Hypothalamus (tissue), 51 donors: ENCODE results near the gene VWA5B1.

ENCODE experiments used
- DNase-seq, 51 donors: peaks; one replicate each; lab custom pipeline; 2025; lab: John Stamatoyannopoulos, UW

VWA5B1 gene

GRCh38 chr1:20365421-20366055 lies 74.9 kb downstream of the VWA5B1 start:
- DNase-seq = no peak

- DNase-seq = peak in 3 of 51 donors; percentile 13 to 19 (median 16)
Observed at GRCh38 chr1:20366056-20366462, 75.4 kb downstream of the VWA5B1 start.

- DNase-seq = peak in 5 of 51 donors; percentile 11 to 44 (median 19)
Observed at GRCh38 chr1:20366463-20367115, 75.9 kb downstream of the VWA5B1 start.

GRCh38 chr1:20367116-20367585 lies 76.5 kb downstream of the VWA5B1 start:
- peak in 30 of 51 donors; percentile 10 to 68 (median 25) for DNase-seq

- DNase-seq = no peak
Observed at GRCh38 chr1:20367626-20368025, 77.0 kb downstream of the VWA5B1 start.

- DNase-seq = no peak
Observed at GRCh38 chr1:20368866-20369470, 78.3 kb downstream of the VWA5B1 start.

- DNase-seq = no peak
Observed at GRCh38 chr1:20370698-20371097, 80.0 kb downstream of the VWA5B1 start.

GRCh38 chr1:20371411-20371810 lies 80.7 kb downstream of the VWA5B1 start:
- DNase-seq = no peak

- no peak for DNase-seq
Observed at GRCh38 chr1:20371883-20372282, 81.2 kb downstream of the VWA5B1 start.

- no peak for DNase-seq
Observed at GRCh38 chr1:20372676-20373075, 82.0 kb downstream of the VWA5B1 start.

- peak in 1 of 51 donors; percentile 44 for DNase-seq
Observed at GRCh38 chr1:20373286-20373685, 82.6 kb downstream of the VWA5B1 start.

GRCh38 chr1:20373764-20374163 lies 83.1 kb downstream of the VWA5B1 start:
- peak in 4 of 51 donors; percentile 9 to 45 (median 14) for DNase-seq

GRCh38 chr1:20375563-20375962 lies 84.9 kb downstream of the VWA5B1 start:
- DNase-seq = no peak

- DNase-seq = no peak
Observed at GRCh38 chr1:20376171-20376570, 85.5 kb downstream of the VWA5B1 start.

GRCh38 chr1:20376880-20377494 lies 86.3 kb downstream of the VWA5B1 start:
- DNase-seq = peak in 37 of 51 donors; percentile 4 to 68 (median 38)

GRCh38 chr1:20377516-20378270 lies 87.0 kb downstream of the VWA5B1 start:
- DNase-seq = no peak

- no peak for DNase-seq
Observed at GRCh38 chr1:20379075-20379474, 88.4 kb downstream of the VWA5B1 start.

GRCh38 chr1:20380175-20380574 lies 89.5 kb downstream of the VWA5B1 start:
- no peak for DNase-seq

- DNase-seq = peak in 25 of 51 donors; percentile 9 to 67 (median 37)
Observed at GRCh38 chr1:20380616-20381035, 90.0 kb downstream of the VWA5B1 start.

- no peak for DNase-seq
Observed at GRCh38 chr1:20381045-20381641, 90.5 kb downstream of the VWA5B1 start.
